ENCODE measurements around the gene PRR5.

PRR5 gene

GRCh38 chr22:44661659-44662569 lies 40.1 kb upstream of the PRR5 start:
- TF ChIP-seq POLR2A (IDR thresholded peaks at IDR 0.05; ENCODE audit: extremely low read depth, insufficient read length): no peak
- TF ChIP-seq MYC (IDR thresholded peaks at IDR 0.05; ENCODE audit: low read depth, low read length): no peak
- H3K4me3 ChIP-seq (ENCODE audit: low read depth, low read length): no peak overlapping the region
- no peak for DNase-seq (ENCODE audit: low read depth)

GRCh38 chr22:44663256-44663999 lies 38.6 kb upstream of the PRR5 start:
- no peak overlapping the region for H3K4me3 ChIP-seq (ENCODE audit: low read depth, low read length)
- TF ChIP-seq CTCF (IDR thresholded peaks at IDR 0.05; ENCODE audit: low read depth, low read length) (no peak), POLR2A (IDR thresholded peaks at IDR 0.05; ENCODE audit: extremely low read depth, insufficient read length) (no peak), MYC (IDR thresholded peaks at IDR 0.05; ENCODE audit: low read depth, low read length) (no peak), MAX (IDR thresholded peaks at IDR 0.05; ENCODE audit: low read depth, low read length) (no peak)
- no peak for DNase-seq (ENCODE audit: low read depth)

GRCh38 chr22:44664149-44664548 lies 37.9 kb upstream of the PRR5 start:
- DNase-seq (ENCODE audit: low read depth): peak; percentile 80
- H3K4me3 ChIP-seq (ENCODE audit: low read depth, low read length): no peak overlapping the region
- peak; percentile 69; the same call in 1 of the 2 replicates for TF ChIP-seq MAX (IDR thresholded peaks at IDR 0.05; ENCODE audit: low read depth, low read length)
- no peak for TF ChIP-seq POLR2A (IDR thresholded peaks at IDR 0.05; ENCODE audit: extremely low read depth, insufficient read length)

- TF ChIP-seq MAX (IDR thresholded peaks at IDR 0.05; ENCODE audit: low read depth, low read length): no peak
- peak; percentile 72 for DNase-seq (ENCODE audit: low read depth)
Observed at GRCh38 chr22:44665115-44665514, 36.9 kb upstream of the PRR5 start.

GRCh38 chr22:44666207-44666585 lies 35.8 kb upstream of the PRR5 start:
- no peak for DNase-seq (ENCODE audit: low read depth)
- H3K4me3 ChIP-seq (ENCODE audit: low read depth, low read length): no peak overlapping the region
- no peak for TF ChIP-seq MYC (IDR thresholded peaks at IDR 0.05; ENCODE audit: low read depth, low read length)
- no peak for TF ChIP-seq MAX (IDR thresholded peaks at IDR 0.05; ENCODE audit: low read depth, low read length)
- no peak for TF ChIP-seq POLR2A (IDR thresholded peaks at IDR 0.05; ENCODE audit: extremely low read depth, insufficient read length)
- no peak for TF ChIP-seq CTCF (IDR thresholded peaks at IDR 0.05; ENCODE audit: low read depth, low read length)

More at GRCh38 chr22:44665115-44665514, 36.9 kb upstream of the PRR5 start:
- H3K4me3 ChIP-seq (ENCODE audit: low read depth, low read length): no peak overlapping the region

GRCh38 chr22:44667276-44667675 lies 34.7 kb upstream of the PRR5 start:
- DNase-seq (ENCODE audit: low read depth): no peak
- TF ChIP-seq MYC (IDR thresholded peaks at IDR 0.05; ENCODE audit: low read depth, low read length): no peak
- no peak for TF ChIP-seq CTCF (IDR thresholded peaks at IDR 0.05; ENCODE audit: low read depth, low read length)
- TF ChIP-seq POLR2A (IDR thresholded peaks at IDR 0.05; ENCODE audit: extremely low read depth, insufficient read length): no peak
- TF ChIP-seq MAX (IDR thresholded peaks at IDR 0.05; ENCODE audit: low read depth, low read length): no peak
- H3K4me3 ChIP-seq (ENCODE audit: low read depth, low read length): no peak overlapping the region

GRCh38 chr22:44667829-44668189 lies 34.2 kb upstream of the PRR5 start:
- DNase-seq (ENCODE audit: low read depth): no peak
- no peak overlapping the region for H3K4me3 ChIP-seq (ENCODE audit: low read depth, low read length)
- TF ChIP-seq MYC (IDR thresholded peaks at IDR 0.05; ENCODE audit: low read depth, low read length): no peak
- no peak for TF ChIP-seq CTCF (IDR thresholded peaks at IDR 0.05; ENCODE audit: low read depth, low read length)
- no peak for TF ChIP-seq MAX (IDR thresholded peaks at IDR 0.05; ENCODE audit: low read depth, low read length)
- no peak for TF ChIP-seq POLR2A (IDR thresholded peaks at IDR 0.05; ENCODE audit: extremely low read depth, insufficient read length)
